A673 (cell line): ENCODE measurements around the gene TMEM167A. TPM values are rescaled to one million over a fixed set of nuclear protein-coding genes. Genes with fewer than 3 reads are reported as not detected.

Source experiments
- BruUV-seq: library from RNA; stranded (reverse); fragments of 400-500 nt; replicated peaks from 2 replicates; lab custom pipeline; 2021; lab: Mats Ljungman, UMichigan
- CTCF ChIA-PET: fragments of 300-600 bp; sonication (Branson Sonifier 250); formaldehyde crosslinking; loops from one replicate; lab custom pipeline; 2022; ENCODE audit warnings: antibody characterized with exemption; lab: Charles Lee
- POLR2A ChIA-PET: fragments of 300-600 bp; sonication (Branson Sonifier 250); formaldehyde crosslinking; loops from one replicate; lab custom pipeline; 2022; ENCODE audit warnings: antibody characterized with exemption; ENCODE audit not compliant: low non-redundant PET; lab: Charles Lee
- DNase-seq: peaks from one replicate; pipeline ENCODE4 v3.0.0-alpha.2; 2015; ENCODE audit warnings: low spot score
- H3K27ac ChIP-seq: fragments of 200-600 bp; sonication (generic); 2 replicates; pipeline ENCODE4 v1.5.1; 2016; ENCODE audit warnings: mixed run types, low read depth, mild to moderate bottlenecking, mixed read lengths, antibody characterized with exemption, low read length; ENCODE audit not compliant: poor library complexity, severe bottlenecking
- H3K27me3 ChIP-seq: fragments of 200-600 bp; sonication (generic); replicated peaks from 2 replicates; pipeline ENCODE4 v1.6.1; 2017; ENCODE audit warnings: mixed run types, low read depth, mild to moderate bottlenecking, mixed read lengths, antibody characterized with exemption, low read length; ENCODE audit not compliant: insufficient read depth, poor library complexity
- H3K36me3 ChIP-seq: fragments of 200-600 bp; sonication (generic); 2 replicates; pipeline ENCODE4 v1.6.1; 2016; ENCODE audit warnings: mixed run types, mild to moderate bottlenecking, mixed read lengths, antibody characterized with exemption, low read length; ENCODE audit not compliant: insufficient read depth, poor library complexity, severe bottlenecking
- H3K4me1 ChIP-seq: fragments of 200-600 bp; sonication (generic); 2 replicates; pipeline ENCODE4 v1.6.1; 2017; ENCODE audit warnings: mixed run types, mild to moderate bottlenecking, mixed read lengths, antibody characterized with exemption, low read length; ENCODE audit not compliant: insufficient read depth, poor library complexity, severe bottlenecking
- H3K4me3 ChIP-seq: fragments of 200-600 bp; sonication (generic); 2 replicates; pipeline ENCODE4 v1.5.1; 2016; ENCODE audit warnings: low read depth, mixed run types, mild to moderate bottlenecking, mixed read lengths, low read length; ENCODE audit not compliant: poor library complexity, severe bottlenecking
- H3K9me3 ChIP-seq: fragments of 200-600 bp; sonication (generic); 2 replicates; pipeline ENCODE4 v1.6.1; 2016; ENCODE audit warnings: mixed run types, low read depth, mild to moderate bottlenecking, mixed read lengths, antibody characterized with exemption, low read length; ENCODE audit not compliant: poor library complexity, severe bottlenecking
- EZH2 ChIP-seq: fragments of 200-600 bp; sonication (generic); IDR thresholded peaks from 2 replicates; pipeline ENCODE4 v1.6.1; 2017; ENCODE audit warnings: borderline replicate concordance, low read depth, mild to moderate bottlenecking, mixed read lengths, antibody characterized with exemption, low read length; ENCODE audit not compliant: poor library complexity, severe bottlenecking
- intact Hi-C: fragments of 100-400 bp; cut with micrococcal nuclease; formaldehyde crosslinking; loops from one replicate; pipeline ENCODE4 v1.10.0; 2022; ENCODE audit not compliant: unreplicated experiment
- total RNA-seq: library from RNA; stranded (reverse); gene quantifications from 2 replicates; pipeline ENCODE4 v1.2.3, GENCODE V29; 2021
- TF ChIP-seq, protein P1 (sequence below): fragments of 300-800, 200-600 bp; sonication (generic); conservative IDR thresholded peaks from 2 replicates; pipeline ENCODE4 v1.5.1; 2017; ENCODE audit warnings: low read depth, mild to moderate bottlenecking, antibody characterized with exemption, low read length, moderate library complexity, mixed read lengths

TMEM167A gene
- total RNA-seq, 1 experiment from 2014 or later, result 90.5 TPM

DNA sequence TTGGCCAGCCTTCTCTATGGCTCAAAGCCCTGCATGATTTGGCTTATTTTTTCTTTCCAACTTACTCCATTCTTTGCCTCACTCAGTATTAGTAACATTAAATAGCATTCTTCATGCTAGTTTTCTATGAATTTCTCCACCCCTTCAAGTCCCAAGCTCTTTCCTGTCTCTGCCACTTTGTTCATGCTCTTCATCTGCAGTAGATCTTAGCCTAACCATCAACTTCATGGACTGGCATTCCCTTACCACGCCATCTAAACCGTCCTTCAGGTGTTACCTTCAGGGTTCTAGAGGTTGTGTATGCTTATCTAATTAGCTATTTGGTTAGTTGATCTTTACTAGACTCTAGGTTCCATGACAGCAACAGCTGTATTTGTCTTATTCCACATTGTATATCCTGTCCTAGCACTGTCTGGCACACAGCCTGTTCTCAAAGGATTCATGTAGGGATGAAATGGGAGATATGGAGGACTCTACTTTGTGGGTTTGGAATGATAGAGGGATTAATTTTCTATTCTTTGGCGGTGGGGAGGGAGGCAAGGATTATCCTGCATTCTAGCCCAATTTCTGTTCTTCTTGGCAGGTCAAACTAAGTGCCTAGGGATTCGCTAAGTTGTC is 26.4 kb downstream of the TMEM167A start:
- TF ChIP-seq EZH2, result no peak
- TF ChIP-seq, protein P1, sequence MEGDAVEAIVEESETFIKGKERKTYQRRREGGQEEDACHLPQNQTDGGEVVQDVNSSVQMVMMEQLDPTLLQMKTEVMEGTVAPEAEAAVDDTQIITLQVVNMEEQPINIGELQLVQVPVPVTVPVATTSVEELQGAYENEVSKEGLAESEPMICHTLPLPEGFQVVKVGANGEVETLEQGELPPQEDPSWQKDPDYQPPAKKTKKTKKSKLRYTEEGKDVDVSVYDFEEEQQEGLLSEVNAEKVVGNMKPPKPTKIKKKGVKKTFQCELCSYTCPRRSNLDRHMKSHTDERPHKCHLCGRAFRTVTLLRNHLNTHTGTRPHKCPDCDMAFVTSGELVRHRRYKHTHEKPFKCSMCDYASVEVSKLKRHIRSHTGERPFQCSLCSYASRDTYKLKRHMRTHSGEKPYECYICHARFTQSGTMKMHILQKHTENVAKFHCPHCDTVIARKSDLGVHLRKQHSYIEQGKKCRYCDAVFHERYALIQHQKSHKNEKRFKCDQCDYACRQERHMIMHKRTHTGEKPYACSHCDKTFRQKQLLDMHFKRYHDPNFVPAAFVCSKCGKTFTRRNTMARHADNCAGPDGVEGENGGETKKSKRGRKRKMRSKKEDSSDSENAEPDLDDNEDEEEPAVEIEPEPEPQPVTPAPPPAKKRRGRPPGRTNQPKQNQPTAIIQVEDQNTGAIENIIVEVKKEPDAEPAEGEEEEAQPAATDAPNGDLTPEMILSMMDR, result no peak
- ChIA-PET CTCF (no interaction called here), POLR2A (no interaction called here)
- peaks cover 8% of the 10 kb centered on the region for H3K36me3 ChIP-seq
- no peak for DNase-seq
- H3K9me3 ChIP-seq, result no peaks in the 10 kb centered on the region
- H3K4me1 ChIP-seq, result no peaks in the 10 kb centered on the region
- H3K27me3 ChIP-seq, result no peaks in the 10 kb centered on the region
- BruUV-seq, result no TSS peak
- no peak overlapping the region for H3K4me3 ChIP-seq
- intact Hi-C loops, result no loop called here
- no peak overlapping the region for H3K27ac ChIP-seq

DNA sequence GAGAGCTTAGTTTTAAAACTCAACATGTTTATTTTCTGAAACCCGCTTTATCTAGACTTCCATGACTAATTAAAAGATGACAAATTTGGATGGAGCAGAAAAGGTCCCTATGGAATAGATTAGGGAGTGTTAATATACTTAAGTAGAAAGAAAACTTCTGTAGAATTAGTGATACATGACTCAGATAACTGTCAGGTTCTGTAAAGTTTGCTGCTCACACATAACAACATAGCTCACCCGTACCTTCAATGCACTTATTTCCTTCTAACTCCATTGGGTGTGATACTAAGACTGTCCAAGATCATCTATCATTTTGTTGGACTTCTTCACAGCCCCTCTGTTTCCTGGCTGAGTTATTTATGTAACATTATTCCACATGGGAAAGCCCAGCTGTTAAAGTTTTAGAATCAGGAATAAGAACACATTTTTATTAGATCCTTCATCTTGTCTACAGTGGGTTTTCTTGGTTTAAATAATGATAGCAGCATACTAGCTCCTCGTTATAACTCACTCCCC is 27.8 kb downstream of the TMEM167A start:
- peaks cover 8% of the 10 kb centered on the region for H3K36me3 ChIP-seq
- CTCF ChIA-PET, result no interaction called here
- POLR2A ChIA-PET, result no interaction called here
- intact Hi-C loops, result no loop called here
- no peaks in the 10 kb centered on the region for H3K9me3 ChIP-seq
- no TSS peak for BruUV-seq
- DNase-seq, result no peak
- no peak overlapping the region for H3K27ac ChIP-seq
- H3K27me3 ChIP-seq, result no peaks in the 10 kb centered on the region
- TF ChIP-seq, protein P1, result no peak
- no peak for TF ChIP-seq EZH2
- no peak overlapping the region for H3K4me3 ChIP-seq
- H3K4me1 ChIP-seq, result no peaks in the 10 kb centered on the region

DNA sequence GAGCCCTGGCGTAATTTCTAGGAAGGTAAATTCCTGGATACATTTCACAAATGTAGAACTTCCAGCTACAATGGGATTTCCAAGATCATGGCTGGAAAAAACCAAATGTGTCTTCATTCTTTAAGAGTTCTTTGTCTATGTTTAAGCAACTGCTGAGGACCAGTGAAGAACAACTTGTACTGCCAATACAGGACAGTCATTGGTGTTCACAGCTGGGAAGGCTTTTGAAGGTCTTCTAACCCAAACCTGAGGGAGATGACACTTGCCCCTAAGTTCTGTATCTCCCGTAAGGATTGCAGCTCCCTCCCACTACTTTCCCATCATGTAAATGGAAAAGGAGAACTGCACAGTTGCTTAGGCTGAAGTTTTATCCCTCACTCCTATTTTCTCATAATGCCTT is 28.4 kb downstream of the TMEM167A start:
- DNase-seq, result no peak
- no peaks in the 10 kb centered on the region for H3K9me3 ChIP-seq
- no peaks in the 10 kb centered on the region for H3K27me3 ChIP-seq
- H3K36me3 ChIP-seq, result peaks cover 8% of the 10 kb centered on the region
- no TSS peak for BruUV-seq
- intact Hi-C loops, result no loop called here
- no peak overlapping the region for H3K4me3 ChIP-seq
- ChIA-PET POLR2A (no interaction called here), CTCF (no interaction called here)
- no peaks in the 10 kb centered on the region for H3K4me1 ChIP-seq
- TF ChIP-seq EZH2, result no peak
- TF ChIP-seq, protein P1, result no peak
- no peak overlapping the region for H3K27ac ChIP-seq
